GM23338 (cell line): ENCODE measurements around the gene IMMP2L.

Experiments
- EZH2 ChIP-seq: fragments of 200-600 bp; sonication (generic); IDR thresholded peaks from one replicate; pipeline ENCODE4 v1.8.0; 2017; ENCODE audit warnings: antibody characterized with exemption, mild to moderate bottlenecking, low read depth; ENCODE audit not compliant: unreplicated experiment
- JUNB ChIP-seq: IDR thresholded peaks from one replicate; pipeline ENCODE4 v1.6.1; 2016; ENCODE audit warnings: antibody characterized with exemption; ENCODE audit not compliant: unreplicated experiment
- POLR2AphosphoS5 ChIP-seq: IDR thresholded peaks from 2 replicates; pipeline ENCODE4 v1.6.1; 2016; ENCODE audit warnings: antibody characterized with exemption, low read depth
- TF ChIP-seq, protein P1 (sequence below), 2 experiments: fragments of 200-600 bp in 1 of 2; sonication (generic) in 1 of 2; conservative IDR thresholded peaks; 2 replicates each; pipeline versions ENCODE4 v1.5.1 to v1.6.1; 2016 to 2017; ENCODE audit warnings: antibody characterized with exemption in 2 of 2, low read depth in 2 of 2, mild to moderate bottlenecking in 2 of 2, moderate library complexity in 1 of 2

DNA sequence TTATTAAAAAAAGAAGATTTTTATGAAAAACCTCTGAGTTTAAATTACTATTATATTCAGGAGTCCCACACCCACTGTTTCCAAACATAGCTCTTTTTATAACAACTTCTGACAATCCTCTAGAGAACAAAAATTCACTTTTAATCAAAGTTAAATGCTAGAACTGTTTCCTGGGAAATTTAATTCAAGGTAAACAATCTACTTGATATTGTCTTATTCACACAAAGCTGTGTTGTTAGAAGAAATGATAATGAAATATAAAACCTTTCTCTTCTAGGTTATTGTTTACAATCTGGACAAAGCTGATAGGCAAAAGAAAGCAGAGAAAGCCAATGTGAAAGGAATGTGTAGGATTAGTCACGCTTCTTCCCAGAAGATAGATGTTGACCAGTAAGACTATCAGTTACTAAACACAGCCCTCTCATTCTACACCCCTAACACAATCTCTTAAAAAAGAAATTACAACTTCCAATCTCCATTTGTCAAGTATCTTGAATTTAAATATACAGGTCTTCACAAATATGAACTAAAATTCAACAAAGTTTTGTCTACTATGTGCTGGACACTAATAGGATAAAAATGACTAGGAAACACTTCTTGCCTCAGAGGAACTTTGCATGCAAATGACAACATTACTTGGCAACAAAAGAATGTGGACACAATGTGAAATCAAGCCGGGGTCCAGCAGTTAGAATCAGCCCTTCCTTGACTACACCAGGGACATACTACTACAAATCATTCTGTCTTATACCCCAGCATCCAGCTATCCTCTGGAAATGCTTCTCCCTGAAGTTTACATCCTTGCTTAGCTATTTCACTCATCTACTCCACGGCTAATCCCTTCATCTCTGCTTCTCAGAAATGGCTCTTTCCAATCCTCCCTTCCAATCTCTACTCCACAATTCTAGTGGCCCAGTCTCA lies 123.7 kb downstream of the IMMP2L start:
- TF ChIP-seq, protein P1, sequence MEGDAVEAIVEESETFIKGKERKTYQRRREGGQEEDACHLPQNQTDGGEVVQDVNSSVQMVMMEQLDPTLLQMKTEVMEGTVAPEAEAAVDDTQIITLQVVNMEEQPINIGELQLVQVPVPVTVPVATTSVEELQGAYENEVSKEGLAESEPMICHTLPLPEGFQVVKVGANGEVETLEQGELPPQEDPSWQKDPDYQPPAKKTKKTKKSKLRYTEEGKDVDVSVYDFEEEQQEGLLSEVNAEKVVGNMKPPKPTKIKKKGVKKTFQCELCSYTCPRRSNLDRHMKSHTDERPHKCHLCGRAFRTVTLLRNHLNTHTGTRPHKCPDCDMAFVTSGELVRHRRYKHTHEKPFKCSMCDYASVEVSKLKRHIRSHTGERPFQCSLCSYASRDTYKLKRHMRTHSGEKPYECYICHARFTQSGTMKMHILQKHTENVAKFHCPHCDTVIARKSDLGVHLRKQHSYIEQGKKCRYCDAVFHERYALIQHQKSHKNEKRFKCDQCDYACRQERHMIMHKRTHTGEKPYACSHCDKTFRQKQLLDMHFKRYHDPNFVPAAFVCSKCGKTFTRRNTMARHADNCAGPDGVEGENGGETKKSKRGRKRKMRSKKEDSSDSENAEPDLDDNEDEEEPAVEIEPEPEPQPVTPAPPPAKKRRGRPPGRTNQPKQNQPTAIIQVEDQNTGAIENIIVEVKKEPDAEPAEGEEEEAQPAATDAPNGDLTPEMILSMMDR (conservative IDR thresholded peaks at IDR 0.05; ENCODE audit: low read depth in 2 of 2): no peak
- TF ChIP-seq JUNB (no peak), EZH2 (no peak), POLR2AphosphoS5 (no peak)
